Measurements from ENCODE around the gene CUTA.

DNA sequence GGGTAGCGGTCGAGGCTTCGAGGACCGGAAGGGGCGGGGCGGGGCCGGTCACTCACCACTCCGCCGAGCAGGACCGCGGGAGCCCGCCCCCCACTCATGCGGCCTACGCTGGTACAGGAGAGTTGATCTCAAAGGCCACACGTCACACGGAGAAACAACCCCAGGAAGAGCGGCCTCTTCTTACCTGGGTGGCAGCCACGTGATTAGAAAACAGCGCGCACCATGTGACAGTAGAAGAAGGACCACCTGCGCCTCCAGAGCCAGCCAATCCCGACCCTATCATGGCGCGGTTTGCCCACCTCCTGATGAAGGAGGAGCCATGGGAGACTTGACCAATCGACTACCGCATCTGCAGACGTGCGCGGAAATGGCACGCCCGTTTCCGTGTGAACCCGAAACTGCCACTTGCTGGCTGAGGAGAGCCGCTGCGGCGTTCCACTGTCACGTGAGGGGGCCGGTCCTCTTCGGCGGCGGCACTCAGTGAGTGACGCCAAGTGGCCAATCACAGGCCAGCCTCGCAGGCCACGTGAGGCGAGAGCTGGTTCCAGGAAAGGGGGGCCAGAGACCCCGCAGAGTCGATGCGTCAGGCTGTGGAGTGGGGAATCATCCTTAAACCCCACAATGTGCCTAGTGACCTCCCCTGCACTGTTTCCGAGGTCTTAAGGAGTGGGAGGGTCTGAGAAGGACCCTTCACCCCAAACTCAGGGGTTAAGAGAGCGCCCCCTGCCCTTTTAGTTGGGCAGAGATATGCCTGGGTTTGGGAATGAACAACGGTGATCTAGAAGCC, at the start of gene CUTA:
- TF ChIP-seq GATA2 (IDR thresholded peaks at IDR 0.05; ENCODE audit: low read depth, low read length) = no peak
- no peak for TF ChIP-seq GATA3 (IDR thresholded peaks at IDR 0.05; ENCODE audit: low read depth, low read length)

Data from SH-SY5Y (cell line).